Liver (tissue), 9 donors: ENCODE measurements around the gene RPS6KB2. TPM values are rescaled to one million over a fixed set of nuclear protein-coding genes. Genes with fewer than 3 reads are reported as not detected.

Source experiments
- DNase-seq: peaks from one replicate; pipeline ENCODE4 v3.0.0-alpha.2; 2017; ENCODE audit warnings: low spot score
- H3K27ac ChIP-seq, 2 donors: one replicate each; pipeline ENCODE4 v1.7.0; 2013; ENCODE audit warnings: inconsistent platforms in 2 of 2, low read length in 2 of 2, control low read depth in 1 of 2, low read depth in 1 of 2, mild to moderate bottlenecking in 1 of 2
- H3K27me3 ChIP-seq, 4 donors: one replicate each; pipeline versions ENCODE4 v1.6.1 to v1.7.0; 2013; ENCODE audit warnings: low read length in 3 of 4, inconsistent platforms in 1 of 4, mild to moderate bottlenecking in 1 of 4, moderate library complexity in 1 of 4; ENCODE audit not compliant: control insufficient read depth in 4 of 4, insufficient read depth in 4 of 4
- H3K36me3 ChIP-seq, 4 donors: one replicate each; pipeline versions ENCODE4 v1.6.1 to v1.7.0; 2013; ENCODE audit warnings: low read length in 3 of 4, mild to moderate bottlenecking in 3 of 4, low read depth in 1 of 4, moderate library complexity in 1 of 4; ENCODE audit not compliant: control insufficient read depth in 4 of 4, insufficient read depth in 3 of 4
- H3K4me1 ChIP-seq, 4 donors: one replicate each; pipeline versions ENCODE4 v1.6.1 to v1.7.0; 2013; ENCODE audit warnings: low read length in 3 of 4, mild to moderate bottlenecking in 3 of 4, moderate library complexity in 1 of 4; ENCODE audit not compliant: control insufficient read depth in 4 of 4, insufficient read depth in 4 of 4
- H3K4me3 ChIP-seq, 3 donors: one replicate each; pipeline versions ENCODE4 v1.6.1 to v1.7.0; 2013; ENCODE audit warnings: low read length in 3 of 3, control low read depth in 1 of 3, low read depth in 1 of 3, mild to moderate bottlenecking in 1 of 3
- H3K9ac ChIP-seq, 2 donors: one replicate each; pipeline ENCODE4 v1.7.0; 2013; ENCODE audit warnings: low read length in 2 of 2, mild to moderate bottlenecking in 2 of 2, moderate library complexity in 2 of 2, control low read depth in 1 of 2, low read depth in 1 of 2
- H3K9me3 ChIP-seq, 4 donors: one replicate each; pipeline versions ENCODE4 v1.6.1 to v1.7.0; 2013; ENCODE audit warnings: low read length in 3 of 4; ENCODE audit not compliant: control insufficient read depth in 4 of 4
- ATF3 ChIP-seq: IDR thresholded peaks from 2 replicates; pipeline ENCODE4 v1.6.1; 2016; ENCODE audit warnings: antibody characterized with exemption
- CTCF ChIP-seq: fragments of 150-350 bp; IDR thresholded peaks from 2 replicates; pipeline ENCODE4 v1.5.1; 2017; ENCODE audit warnings: improper control_type of control experiment, low read depth, low read length; ENCODE audit not compliant: missing input control
- EGR1 ChIP-seq, 2 donors: IDR thresholded peaks; 2 replicates each; pipeline ENCODE4 v1.6.1; 2016 to 2018; ENCODE audit warnings: antibody characterized with exemption in 2 of 2, low read depth in 2 of 2
- FOXA1 ChIP-seq: IDR thresholded peaks from 2 replicates; pipeline ENCODE4 v1.6.1; 2016; ENCODE audit warnings: antibody characterized with exemption
- FOXA2 ChIP-seq: IDR thresholded peaks from 2 replicates; pipeline ENCODE4 v1.6.1; 2016; ENCODE audit warnings: antibody characterized with exemption
- GABPA ChIP-seq, 2 donors: IDR thresholded peaks in 1 of 2; conservative IDR thresholded peaks in 1 of 2; 2 replicates each; pipeline ENCODE4 v1.6.1; 2016; ENCODE audit warnings: antibody characterized with exemption in 2 of 2, mild to moderate bottlenecking in 1 of 2, moderate library complexity in 1 of 2
- HNF4A ChIP-seq, 2 donors: conservative IDR thresholded peaks; 2 replicates each; pipeline ENCODE4 v1.6.1; 2016; ENCODE audit warnings: antibody characterized with exemption in 2 of 2, mild to moderate bottlenecking in 2 of 2
- HNF4G ChIP-seq: IDR thresholded peaks from 2 replicates; pipeline ENCODE4 v1.6.1; 2016; ENCODE audit warnings: antibody characterized with exemption
- JUND ChIP-seq, 2 donors: IDR thresholded peaks; 2 replicates each; pipeline ENCODE4 v1.6.1; 2016; ENCODE audit warnings: antibody characterized with exemption in 2 of 2
- MAX ChIP-seq: IDR thresholded peaks from 2 replicates; pipeline ENCODE4 v1.6.1; 2016; ENCODE audit warnings: antibody characterized with exemption
- NR2F2 ChIP-seq: IDR thresholded peaks from 2 replicates; pipeline ENCODE4 v1.6.1; 2016; ENCODE audit warnings: antibody characterized with exemption
- RAD21 ChIP-seq, 2 donors: IDR thresholded peaks; 2 replicates each; pipeline ENCODE4 v1.6.1; 2016; ENCODE audit warnings: antibody characterized with exemption in 2 of 2, mild to moderate bottlenecking in 2 of 2
- REST ChIP-seq: IDR thresholded peaks from 2 replicates; pipeline ENCODE4 v1.6.1; 2016; ENCODE audit warnings: antibody characterized with exemption, mild to moderate bottlenecking
- RXRA ChIP-seq, 2 donors: IDR thresholded peaks; 2 replicates each; pipeline ENCODE4 v1.6.1; 2017 to 2018; ENCODE audit warnings: antibody characterized with exemption in 2 of 2, mild to moderate bottlenecking in 1 of 2
- SP1 ChIP-seq: IDR thresholded peaks from 2 replicates; pipeline ENCODE4 v1.6.1; 2018; ENCODE audit warnings: antibody characterized with exemption, mild to moderate bottlenecking
- TAF1 ChIP-seq: conservative IDR thresholded peaks from 2 replicates; pipeline ENCODE4 v1.6.1; 2016; ENCODE audit warnings: antibody characterized with exemption, mild to moderate bottlenecking
- YY1 ChIP-seq: IDR thresholded peaks from 2 replicates; pipeline ENCODE4 v1.6.1; 2016; ENCODE audit warnings: antibody characterized with exemption, mild to moderate bottlenecking
- ZBTB33 ChIP-seq: IDR thresholded peaks from 2 replicates; pipeline ENCODE4 v1.6.1; 2016; ENCODE audit warnings: antibody characterized with exemption
- WGBS: extraction: QIAGEN DNeasy Blood & Tissue Kit; methylation state at CpG from one replicate; pipeline ENCODE4 v1.1.7; 2013; 5-methylcytosine and 5-hydroxymethylcytosine counted together
- polyA plus RNA-seq, 2 donors: library from polyadenylated mRNA; stranded (reverse) in 1 of 2; unstranded in 1 of 2; fragments of 200-250 nt in 1 of 2; fragments of >200 nt in 1 of 2; fragmentation: Nextera tagmentation in 1 of 2; extraction: Ambion mirVana in 1 of 2; gene quantifications; one replicate each; pipeline versions ENCODE4 v1.2.1 to v1.2.3, GENCODE V29; 2013 to 2015
- total RNA-seq, 2 donors: library from RNA; depleted of rRNA; stranded (reverse); fragments of >200 nt; gene quantifications; one replicate each; pipeline ENCODE4 v1.2.3, GENCODE V29; 2014
- donor health status: healthy.
- donor health status: healthy.
- donor health status: healthy.
- donor health status: healthy.
- donor health status: healthy.

RPS6KB2 gene
- total and polyA plus RNA-seq, 4 donors, result 31.5 to 49.6 (median 37.7) TPM

- Histone ChIP-seq H3K27ac (peak overlapping the region; percentile 62 to 74), H3K4me1 (peaks cover 10 to 25% (median 15%) of the 10 kb centered on the region in 4 donors), H3K9me3 (no peaks in the 10 kb centered on the region), H3K36me3 (peaks cover 2 to 7% (median 4%) of the 10 kb centered on the region in 4 donors), H3K27me3 (no peaks in the 10 kb centered on the region), H3K9ac (peak overlapping the region in 1 of 2 donors; percentile 27), H3K4me3 (peak overlapping the region in 1 of 3 donors; percentile 61)
- DNase-seq, result no peak
- no peak for TF ChIP-seq CTCF
- 86% methylated on average over 16 of the region's 16 CpGs for WGBS
These were observed 55.8 kb downstream of the RPS6KB2 start for GRCh38 chr11:67483831-67484665.

- Histone ChIP-seq H3K27ac (peak overlapping the region in 1 of 2 donors; percentile 52), H3K9ac (no peak overlapping the region), H3K36me3 (peaks cover 2 to 12% (median 7%) of the 10 kb centered on the region in 4 donors), H3K4me1 (peaks cover 10 to 25% (median 15%) of the 10 kb centered on the region in 4 donors), H3K9me3 (no peaks in the 10 kb centered on the region), H3K27me3 (no peaks in the 10 kb centered on the region), H3K4me3 (no peak overlapping the region)
- WGBS, result 75% methylated on average over 11 of the region's 11 CpGs
- TF ChIP-seq ZBTB33, result no peak
- no peak for TF ChIP-seq ATF3
- no peak for TF ChIP-seq TAF1
- TF ChIP-seq CTCF, result no peak
- no peak for TF ChIP-seq GABPA (IDR thresholded peaks at IDR 0.05 in 1 of 2, conservative IDR thresholded peaks at IDR 0.05 in 1 of 2)
- TF ChIP-seq YY1, result no peak
- no peak for TF ChIP-seq RAD21 (IDR thresholded peaks at IDR 0.05)
- no peak for TF ChIP-seq NR2F2
- no peak for TF ChIP-seq JUND (IDR thresholded peaks at IDR 0.05)
- no peak for TF ChIP-seq HNF4G
- no peak for TF ChIP-seq RXRA (IDR thresholded peaks at IDR 0.05)
- no peak for TF ChIP-seq FOXA1
- TF ChIP-seq SP1, result no peak
- TF ChIP-seq EGR1 (IDR thresholded peaks at IDR 0.05; ENCODE audit: low read depth in 2 of 2), result no peak
- no peak for TF ChIP-seq FOXA2
- no peak for TF ChIP-seq HNF4A (conservative IDR thresholded peaks at IDR 0.05)
- TF ChIP-seq MAX, result no peak
- TF ChIP-seq REST, result no peak
- DNase-seq, result no peak
These were observed 56.6 kb downstream of the RPS6KB2 start for GRCh38 chr11:67484847-67485311.
